Left lung (tissue), 14 donors: Measurements from ENCODE around the gene ALDH3B2. TPM values are rescaled to one million over a fixed set of nuclear protein-coding genes. Genes with fewer than 3 reads are reported as not detected.
"Not testable (repeated sequence)": the region's sequence is repeated elsewhere in the genome, so short reads cannot be mapped to it uniquely, and the experiment has no call there.

ENCODE experiments used
- ATAC-seq: fragments of 200-7000 bp; cut with Tn5 transposase; one replicate; pipeline ENCODE4 v1.9.1; 2020; ENCODE audit warnings: moderate library complexity
- DNase-seq, 4 donors: peaks; one replicate each; pipeline ENCODE4 v3.0.0-alpha.2; 2013 to 2020
- H3K27ac ChIP-seq, 2 donors: fragments of 200-600 bp; sonication (generic) in 1 of 2; one replicate each; pipeline versions ENCODE4 v1.5.0 to v1.8.0; 2020 to 2021
- H3K27me3 ChIP-seq, 2 donors: fragments of 200-600 bp; sonication (generic) in 1 of 2; one replicate each; pipeline versions ENCODE4 v1.5.0 to v1.8.0; 2020 to 2021
- H3K36me3 ChIP-seq, 2 donors: fragments of 200-600 bp; sonication (generic) in 1 of 2; one replicate each; pipeline versions ENCODE4 v1.5.0 to v1.8.0; 2020 to 2021
- H3K4me1 ChIP-seq, 2 donors: fragments of 200-600 bp; one replicate each; pipeline ENCODE4 v1.8.0; 2021
- H3K4me3 ChIP-seq, 2 donors: fragments of 200-600 bp; sonication (generic) in 1 of 2; one replicate each; pipeline versions ENCODE4 v1.5.0 to v1.8.0; 2020 to 2021; ENCODE audit warnings: mild to moderate bottlenecking in 1 of 2
- H3K9me3 ChIP-seq, 2 donors: fragments of 200-600 bp; sonication (generic) in 1 of 2; one replicate each; pipeline versions ENCODE4 v1.5.0 to v1.8.0; 2020 to 2021
- intact Hi-C, 2 donors: fragments of 100-400 bp; cut with DNase I; formaldehyde crosslinking; loops; one replicate each; pipeline versions ENCODE4 v1.11.2 to v1.14.2; 2022
- long read RNA-seq, 12 donors: library from polyadenylated mRNA in 2 of 12; unstranded in 2 of 12; transcript quantifications; one replicate each; pipeline ENCODE4 v2.0.0 and lab custom pipeline, GENCODE V29; 2019 to 2026
- polyA plus RNA-seq, 6 donors: library from polyadenylated mRNA; unstranded; fragments of 120-200 nt; gene quantifications; one replicate each; pipeline ENCODE4 v1.2.1, GENCODE V29; 2013; ENCODE audit not compliant: insufficient read length in 6 of 6
- total RNA-seq, 2 donors: library from RNA; stranded (reverse); fragmentation: NEBNext Ultra II Directional; extraction: Animal tissue kit (Norgen Biotek cat#: 25700); gene quantifications; one replicate each; pipeline ENCODE4 v1.2.1, GENCODE V29; 2021
- TF ChIP-seq, protein P1 (sequence below), 2 donors: fragments of 200-600 bp; sonication (generic) in 1 of 2; IDR thresholded peaks; one replicate each; pipeline versions ENCODE4 v1.5.0 to v1.8.0; 2021; ENCODE audit warnings: antibody characterized with exemption in 2 of 2
- donor health status: DM: no; HTN: yes; CAD: no.
- donor health status: DM: no; HTN: no; CAD: no.

Gene ALDH3B2, protein sequence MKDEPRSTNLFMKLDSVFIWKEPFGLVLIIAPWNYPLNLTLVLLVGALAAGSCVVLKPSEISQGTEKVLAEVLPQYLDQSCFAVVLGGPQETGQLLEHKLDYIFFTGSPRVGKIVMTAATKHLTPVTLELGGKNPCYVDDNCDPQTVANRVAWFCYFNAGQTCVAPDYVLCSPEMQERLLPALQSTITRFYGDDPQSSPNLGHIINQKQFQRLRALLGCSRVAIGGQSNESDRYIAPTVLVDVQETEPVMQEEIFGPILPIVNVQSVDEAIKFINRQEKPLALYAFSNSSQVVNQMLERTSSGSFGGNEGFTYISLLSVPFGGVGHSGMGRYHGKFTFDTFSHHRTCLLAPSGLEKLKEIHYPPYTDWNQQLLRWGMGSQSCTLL
- total RNA-seq, result under 1 TPM; 0.79 to 0.94 TPM
- 1 to 10 TPM in 4 of 6 donors, under 1 TPM in 2; 0.91 to 1.7 (median 1.1) TPM for polyA plus RNA-seq
- long read RNA-seq, donor 1, result 0 reads
- long read RNA-seq, donor 2, result 0 reads
- long read RNA-seq, donor 3, result 0 reads
- long read RNA-seq, donor 4, partial matches to known transcripts, result 0 of 1 reads
- long read RNA-seq, donor 4, other reads (novel, unspliced or antisense), result 0 of 1 reads
- long read RNA-seq, donor 5, result 0 reads
- long read RNA-seq, donor 6, result 0 reads
- long read RNA-seq, donor 7, result 0 reads
- long read RNA-seq, donor 8, result 0 reads
- long read RNA-seq, donor 9, result 0 reads
- long read RNA-seq, donor 10, result 0 reads
- long read RNA-seq, donor 11, result 0 reads
- long read RNA-seq, donor 12, result 0 reads

DNA sequence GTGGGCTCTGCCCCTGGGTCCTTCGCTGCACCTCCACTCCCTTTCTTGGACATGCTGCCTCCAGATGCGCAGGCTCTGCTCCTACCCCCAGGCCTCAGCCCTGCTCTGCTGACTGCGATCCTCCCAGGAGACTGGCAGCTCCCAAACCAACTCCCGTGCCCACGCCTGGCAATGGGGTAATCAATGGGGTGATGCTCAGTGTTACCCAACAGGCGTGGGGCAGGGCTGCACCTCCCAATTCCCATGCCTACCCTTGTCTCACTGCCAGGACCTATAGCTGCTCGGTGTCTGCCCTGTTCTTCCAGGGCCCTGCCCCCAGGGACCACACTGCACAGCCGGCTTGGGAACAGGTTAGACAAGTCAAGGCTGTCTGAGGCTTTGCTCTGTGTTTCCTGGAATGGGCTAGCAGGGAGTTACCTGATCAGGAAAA is at the start of gene ALDH3B2:
ALDH3B2 (minus strand) TSS at position 182 of the 430 bp plus-strand sequence. CDS start 7,688 bp downstream, outside the sequence.
- Histone ChIP-seq H3K4me3 (no peak within 1 kb of the TSS), H3K9me3 (no peaks in the 10 kb centered on the region), H3K4me1 (no peaks in the 10 kb centered on the region), H3K27ac (no peak within 1 kb of the TSS), H3K36me3 (no peaks in the 10 kb centered on the region), H3K27me3 (peaks cover 0 to 29% of the 10 kb centered on the region in 2 donors)
- TF ChIP-seq, protein P1, sequence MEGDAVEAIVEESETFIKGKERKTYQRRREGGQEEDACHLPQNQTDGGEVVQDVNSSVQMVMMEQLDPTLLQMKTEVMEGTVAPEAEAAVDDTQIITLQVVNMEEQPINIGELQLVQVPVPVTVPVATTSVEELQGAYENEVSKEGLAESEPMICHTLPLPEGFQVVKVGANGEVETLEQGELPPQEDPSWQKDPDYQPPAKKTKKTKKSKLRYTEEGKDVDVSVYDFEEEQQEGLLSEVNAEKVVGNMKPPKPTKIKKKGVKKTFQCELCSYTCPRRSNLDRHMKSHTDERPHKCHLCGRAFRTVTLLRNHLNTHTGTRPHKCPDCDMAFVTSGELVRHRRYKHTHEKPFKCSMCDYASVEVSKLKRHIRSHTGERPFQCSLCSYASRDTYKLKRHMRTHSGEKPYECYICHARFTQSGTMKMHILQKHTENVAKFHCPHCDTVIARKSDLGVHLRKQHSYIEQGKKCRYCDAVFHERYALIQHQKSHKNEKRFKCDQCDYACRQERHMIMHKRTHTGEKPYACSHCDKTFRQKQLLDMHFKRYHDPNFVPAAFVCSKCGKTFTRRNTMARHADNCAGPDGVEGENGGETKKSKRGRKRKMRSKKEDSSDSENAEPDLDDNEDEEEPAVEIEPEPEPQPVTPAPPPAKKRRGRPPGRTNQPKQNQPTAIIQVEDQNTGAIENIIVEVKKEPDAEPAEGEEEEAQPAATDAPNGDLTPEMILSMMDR (IDR thresholded peaks at IDR 0.05), result no peak
- peak; percentile 98 for ATAC-seq
- intact Hi-C loops, result no loop called here
- peak in 3 of 4 donors; percentile 26 to 82 (median 54) for DNase-seq

DNA sequence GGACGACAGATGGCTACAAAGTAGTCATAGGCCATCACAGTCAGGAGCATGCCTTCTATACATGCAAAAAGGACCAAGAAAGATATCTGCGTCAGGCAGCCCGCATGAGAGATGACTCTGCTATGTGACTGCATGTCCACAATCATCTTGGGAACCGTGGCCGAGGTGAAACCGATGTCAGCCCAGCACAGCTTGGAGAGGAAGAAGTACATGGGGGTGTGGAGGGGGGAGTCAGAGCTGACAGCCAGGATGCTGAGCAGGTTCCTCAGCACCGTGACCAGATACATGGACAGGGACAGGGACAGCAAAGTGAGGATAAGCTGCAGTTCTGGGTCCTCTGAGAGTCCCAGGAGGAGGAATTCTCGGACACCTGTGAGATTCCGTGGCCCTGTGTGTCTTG is 48.6 kb upstream of the ALDH3B2 start:
- H3K4me3 ChIP-seq, H3K4me1 ChIP-seq, ATAC-seq, H3K36me3 ChIP-seq, intact Hi-C loops, H3K9me3 ChIP-seq, H3K27ac ChIP-seq, DNase-seq, H3K27me3 ChIP-seq: not testable (repeated sequence)

DNA sequence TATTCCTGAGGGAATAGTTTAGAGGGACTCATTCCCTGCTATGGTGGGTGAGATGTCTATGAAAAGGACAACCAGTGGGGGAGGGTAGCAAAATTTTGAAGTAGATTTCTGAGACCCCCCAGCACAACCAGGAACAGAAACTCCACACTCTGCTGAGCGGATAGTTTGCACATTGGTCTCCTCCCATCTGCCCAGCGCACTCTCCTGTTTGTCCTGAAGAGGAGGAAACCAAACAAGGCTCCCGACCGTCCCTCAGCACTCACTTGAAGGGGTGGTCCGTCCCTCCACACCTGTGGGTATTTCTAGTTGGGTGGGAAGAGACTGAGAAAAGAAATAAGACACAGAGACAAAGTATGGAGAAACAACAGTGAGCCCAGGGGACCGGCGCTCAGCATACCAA is 41.8 kb upstream of the ALDH3B2 start:
- H3K36me3 ChIP-seq, H3K9me3 ChIP-seq, H3K4me3 ChIP-seq, ATAC-seq, DNase-seq, H3K27ac ChIP-seq, H3K4me1 ChIP-seq, intact Hi-C loops: not testable (repeated sequence)
- H3K27me3 ChIP-seq, result peaks cover 4 to 27% of the 10 kb centered on the region in 2 donors

DNA sequence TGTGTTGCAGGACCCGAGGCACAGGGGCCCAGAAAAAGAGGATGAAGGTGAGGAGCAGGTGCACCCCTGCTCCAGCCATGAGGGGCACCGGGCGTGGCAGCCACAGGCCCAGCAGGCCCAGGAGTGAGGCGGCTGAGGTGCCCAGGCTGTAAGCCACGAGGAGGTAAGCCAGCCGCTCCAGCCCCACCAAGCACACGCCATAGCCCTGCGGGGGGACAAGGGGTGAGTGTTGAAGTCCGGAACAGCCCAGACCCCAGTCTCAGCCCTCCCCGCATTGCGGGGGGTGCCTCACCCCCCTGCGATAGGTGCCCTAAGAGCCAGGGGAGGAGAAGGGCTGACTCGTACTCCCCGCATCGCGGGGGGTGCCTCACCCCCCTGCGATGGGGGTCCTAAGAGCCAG is 41.4 kb upstream of the ALDH3B2 start:
- H3K4me1 ChIP-seq, H3K27ac ChIP-seq, H3K4me3 ChIP-seq, intact Hi-C loops, ATAC-seq, H3K9me3 ChIP-seq, H3K36me3 ChIP-seq, DNase-seq: not testable (repeated sequence)
- peaks cover 4 to 31% of the 10 kb centered on the region in 2 donors for H3K27me3 ChIP-seq

DNA sequence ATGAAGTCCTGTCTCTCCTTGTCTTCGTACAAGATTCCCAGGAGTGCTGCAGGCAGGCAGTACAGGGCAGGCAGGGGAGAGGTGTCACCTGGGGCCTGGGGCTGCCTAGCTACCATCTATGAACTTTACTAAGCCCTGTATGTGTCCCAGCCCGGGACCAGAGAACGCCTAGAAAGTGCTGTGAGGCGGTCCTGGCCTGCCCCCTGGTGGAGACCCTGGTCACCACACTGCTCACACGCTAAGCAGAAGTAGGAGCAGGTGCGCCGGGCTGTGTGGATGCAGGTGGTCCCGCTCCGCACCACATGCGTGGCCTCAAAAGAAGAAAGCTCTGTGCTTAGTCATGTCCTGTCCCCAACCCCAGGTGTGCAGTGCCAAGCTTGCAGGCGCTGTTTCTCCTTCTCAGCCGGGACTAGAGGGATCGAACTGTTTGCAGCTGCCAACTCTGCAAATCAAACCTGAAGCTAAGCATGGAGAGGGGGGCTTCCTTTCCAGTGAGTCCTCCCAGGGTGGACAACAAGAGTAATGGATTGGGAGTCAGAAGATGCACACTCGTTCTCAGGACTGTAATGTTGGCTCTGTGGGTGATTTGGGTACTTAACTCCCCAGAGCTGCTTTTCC is 39.6 kb upstream of the ALDH3B2 start:
- TF ChIP-seq, protein P1 (IDR thresholded peaks at IDR 0.05), result peak; percentile 24 to 45
- H3K27ac ChIP-seq, H3K36me3 ChIP-seq, intact Hi-C loops, H3K4me1 ChIP-seq, ATAC-seq, H3K9me3 ChIP-seq, H3K4me3 ChIP-seq: not testable (repeated sequence)
- peak in 1 of 4 donors; percentile 44 for DNase-seq
- peaks cover 4 to 32% of the 10 kb centered on the region in 2 donors for H3K27me3 ChIP-seq

DNA sequence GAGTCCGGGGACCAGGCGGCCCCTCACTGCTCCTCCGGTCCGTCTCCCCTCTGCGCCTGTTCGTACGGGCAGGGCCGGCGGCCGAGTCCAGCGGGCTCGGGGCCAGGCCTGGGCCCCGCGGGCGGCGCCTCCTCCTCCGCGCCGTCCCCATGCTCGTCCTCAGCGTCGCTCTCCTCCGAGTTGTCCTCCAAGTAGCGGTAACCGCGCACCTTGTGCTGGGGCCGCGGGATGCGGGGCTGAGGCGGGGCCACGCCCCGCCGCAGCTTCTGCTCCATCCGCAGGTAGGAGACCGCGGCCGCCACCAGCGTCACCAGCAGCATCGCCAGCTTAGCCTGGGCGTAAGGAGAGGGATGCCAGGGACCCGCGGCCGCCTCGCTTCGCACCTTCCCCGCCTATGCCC is 37.3 kb upstream of the ALDH3B2 start:
- H3K36me3 ChIP-seq, DNase-seq, H3K4me1 ChIP-seq, intact Hi-C loops, ATAC-seq, H3K9me3 ChIP-seq, H3K27ac ChIP-seq: not testable (repeated sequence)
- Histone ChIP-seq H3K27me3 (peaks cover 4 to 32% of the 10 kb centered on the region in 2 donors), H3K4me3 (peak overlapping the region in 1 of 2 donors; percentile 7)

DNA sequence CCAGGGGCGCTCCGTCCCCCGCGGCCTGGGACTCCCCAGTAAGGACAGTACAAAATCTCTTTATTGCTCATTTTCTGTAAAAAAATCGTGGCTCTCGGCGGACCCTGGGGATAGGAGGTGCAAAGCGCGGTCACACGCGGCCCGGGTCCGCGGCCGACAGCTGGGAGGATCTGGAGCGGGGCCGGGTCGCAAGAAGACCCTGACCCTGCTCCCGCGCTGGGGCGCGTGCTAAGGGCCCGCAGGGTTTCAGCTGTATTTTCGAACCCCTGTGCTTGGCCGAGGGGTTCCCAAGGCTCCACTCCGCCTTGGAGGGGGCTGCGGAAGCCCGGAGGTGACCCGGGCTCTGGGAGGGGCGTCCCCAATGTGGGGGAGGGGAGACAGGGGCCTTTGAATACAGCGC is 36.8 kb upstream of the ALDH3B2 start:
- H3K27ac ChIP-seq, H3K4me1 ChIP-seq, DNase-seq, H3K36me3 ChIP-seq, intact Hi-C loops, H3K9me3 ChIP-seq, ATAC-seq: not testable (repeated sequence)
- peak overlapping the region in 1 of 2 donors; percentile 7 for H3K4me3 ChIP-seq
- H3K27me3 ChIP-seq, result peaks cover 4 to 32% of the 10 kb centered on the region in 2 donors

DNA sequence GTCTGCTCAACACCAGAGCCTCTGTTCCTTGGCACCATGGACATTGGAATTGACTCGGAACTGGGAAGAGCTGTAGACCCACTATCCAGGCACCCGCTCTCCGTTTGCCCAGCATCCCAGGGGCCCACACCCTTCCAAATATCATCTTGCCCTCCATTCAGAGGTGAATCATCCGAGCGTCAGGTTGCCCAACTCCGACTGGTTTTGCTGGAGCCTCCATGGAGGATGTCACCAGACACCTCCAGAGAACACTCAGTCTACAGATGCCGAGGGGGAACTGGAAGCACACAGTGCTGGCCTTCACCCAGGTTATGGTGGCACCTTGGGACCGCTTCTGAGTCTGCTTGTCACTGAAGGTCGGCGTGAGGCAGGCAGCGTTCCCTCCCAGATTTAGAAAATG is 35.4 kb upstream of the ALDH3B2 start:
- H3K36me3 ChIP-seq, H3K4me1 ChIP-seq: not testable (repeated sequence)

More for the DNA sequence above, 35.4 kb upstream of the ALDH3B2 start:
- ATAC-seq, H3K4me3 ChIP-seq, H3K9me3 ChIP-seq, H3K27ac ChIP-seq, intact Hi-C loops, DNase-seq: not testable (repeated sequence)
- H3K27me3 ChIP-seq, result peaks cover 4 to 32% of the 10 kb centered on the region in 2 donors
